OCI-LY3 (cell line): Measurements from ENCODE around the gene PLPPR2.
"Not testable (repeated sequence)": the region's sequence is repeated elsewhere in the genome, so short reads cannot be mapped to it uniquely, and the experiment has no call there.

Source experiments
- H2AFZ ChIP-seq: fragments of 200-600, 300-600 bp; shearing (Covaris generic); 2 replicates; pipeline ENCODE4 v1.6.0; 2014; ENCODE audit warnings: antibody characterized with exemption, low read depth, low read length
- H3K27ac ChIP-seq: fragments of 200-600, 300-600 bp; sonication (generic); 2 replicates; pipeline ENCODE4 v1.5.1; 2014; ENCODE audit warnings: mild to moderate bottlenecking, low read length, moderate library complexity, mixed read lengths
- H3K27me3 ChIP-seq: fragments of 200-600, 300-600 bp; sonication (generic); 2 replicates; pipeline ENCODE4 v1.6.1; 2014; ENCODE audit warnings: low read depth, low read length, mixed read lengths
- H3K36me3 ChIP-seq: fragments of 200-600, 300-600 bp; sonication (generic); replicated peaks from 2 replicates; pipeline ENCODE3; 2014; ENCODE audit warnings: low read depth, low read length, mixed read lengths
- H3K4me1 ChIP-seq: fragments of 300-600, 200-600 bp; sonication (generic); 2 replicates; pipeline ENCODE4 v1.6.1; 2014; ENCODE audit warnings: low read length, mixed read lengths
- H3K4me2 ChIP-seq: fragments of 200-600, 300-600 bp; sonication (generic); 2 replicates; pipeline ENCODE4 v1.6.1; 2014; ENCODE audit warnings: low read length, mixed read lengths
- H3K4me3 ChIP-seq: fragments of 300-600, 200-600 bp; sonication (generic); 2 replicates; pipeline ENCODE4 v1.5.1; 2014; ENCODE audit warnings: antibody characterized with exemption, mild to moderate bottlenecking, low read length, moderate library complexity
- H3K79me2 ChIP-seq: fragments of 300-600, 200-600 bp; shearing (Covaris generic); 2 replicates; pipeline ENCODE4 v1.6.1; 2014; ENCODE audit warnings: mild to moderate bottlenecking, low read length, mixed read lengths
- H3K9ac ChIP-seq: fragments of 300-600, 200-600 bp; shearing (Covaris generic); 2 replicates; pipeline ENCODE4 v1.6.0; 2014; ENCODE audit warnings: mild to moderate bottlenecking, low read length, moderate library complexity
- H3K9me3 ChIP-seq: fragments of 200-600, 300-600 bp; shearing (Covaris generic); 2 replicates; pipeline ENCODE4 v1.6.1; 2014; ENCODE audit warnings: low read length, mixed read lengths; ENCODE audit not compliant: insufficient read depth
- H4K20me1 ChIP-seq: fragments of 200-600, 300-600 bp; sonication (generic); 2 replicates; pipeline ENCODE4 v1.6.1; 2016; ENCODE audit warnings: low read length, mixed read lengths; ENCODE audit not compliant: insufficient read depth
- EZH2phosphoT487 ChIP-seq: fragments of 200-600 bp; shearing (Covaris generic); IDR thresholded peaks from 2 replicates; pipeline ENCODE4 v1.6.1; 2018; ENCODE audit warnings: antibody characterized with exemption, mixed run types, low read depth
- TF ChIP-seq, protein P1 (sequence below): fragments of 200-600, 300-600 bp; sonication (generic); IDR thresholded peaks from 2 replicates; pipeline ENCODE4 v1.5.1; 2014; ENCODE audit warnings: antibody characterized with exemption, low read length, low read depth

The PLPPR2 gene

DNA sequence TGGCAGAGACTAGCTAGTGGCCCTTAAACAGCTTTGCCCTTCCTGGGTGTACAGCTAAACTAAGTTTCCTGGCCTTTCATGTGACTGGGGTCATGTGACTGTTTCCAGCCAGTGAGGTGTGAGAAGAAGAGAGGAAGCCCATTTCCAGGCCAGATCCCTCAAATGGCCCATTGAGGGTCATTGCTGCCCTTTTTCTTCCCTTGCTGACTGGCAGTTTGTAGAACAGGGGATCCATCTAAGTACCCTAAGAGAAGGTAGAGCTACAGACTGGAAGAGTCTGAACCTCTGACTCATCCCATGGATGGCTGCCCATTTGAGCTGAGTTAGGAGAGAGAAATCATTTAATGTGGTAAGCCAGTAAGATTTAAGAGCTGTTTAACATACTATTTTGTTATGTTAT, 22.0 kb downstream of the PLPPR2 start:
- H3K27ac ChIP-seq: 0 out of 2 replicates have a peak overlapping the region, but pooled peaks have one; percentile 4
- H3K27me3 ChIP-seq: no peaks in the 10 kb centered on the region
- peak overlapping the region; percentile 31 for H3K4me2 ChIP-seq
- peaks cover 15% of the 10 kb centered on the region for H3K79me2 ChIP-seq
- TF ChIP-seq, protein P1, sequence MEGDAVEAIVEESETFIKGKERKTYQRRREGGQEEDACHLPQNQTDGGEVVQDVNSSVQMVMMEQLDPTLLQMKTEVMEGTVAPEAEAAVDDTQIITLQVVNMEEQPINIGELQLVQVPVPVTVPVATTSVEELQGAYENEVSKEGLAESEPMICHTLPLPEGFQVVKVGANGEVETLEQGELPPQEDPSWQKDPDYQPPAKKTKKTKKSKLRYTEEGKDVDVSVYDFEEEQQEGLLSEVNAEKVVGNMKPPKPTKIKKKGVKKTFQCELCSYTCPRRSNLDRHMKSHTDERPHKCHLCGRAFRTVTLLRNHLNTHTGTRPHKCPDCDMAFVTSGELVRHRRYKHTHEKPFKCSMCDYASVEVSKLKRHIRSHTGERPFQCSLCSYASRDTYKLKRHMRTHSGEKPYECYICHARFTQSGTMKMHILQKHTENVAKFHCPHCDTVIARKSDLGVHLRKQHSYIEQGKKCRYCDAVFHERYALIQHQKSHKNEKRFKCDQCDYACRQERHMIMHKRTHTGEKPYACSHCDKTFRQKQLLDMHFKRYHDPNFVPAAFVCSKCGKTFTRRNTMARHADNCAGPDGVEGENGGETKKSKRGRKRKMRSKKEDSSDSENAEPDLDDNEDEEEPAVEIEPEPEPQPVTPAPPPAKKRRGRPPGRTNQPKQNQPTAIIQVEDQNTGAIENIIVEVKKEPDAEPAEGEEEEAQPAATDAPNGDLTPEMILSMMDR: no peak
- TF ChIP-seq EZH2phosphoT487: no peak
- peak overlapping the region; percentile 6; the same call in 1 of the 2 replicates for H3K4me3 ChIP-seq
- 0 out of 2 replicates have a peak overlapping the region, but pooled peaks have one; percentile 14 for H2AFZ ChIP-seq
- H4K20me1 ChIP-seq: no peaks in the 10 kb centered on the region
- H3K9ac ChIP-seq: peak overlapping the region; percentile 3; the same call in 1 of the 2 replicates
- peaks cover 34% of the 10 kb centered on the region for H3K4me1 ChIP-seq
- peaks cover 6% of the 10 kb centered on the region for H3K36me3 ChIP-seq
- no peaks in the 10 kb centered on the region for H3K9me3 ChIP-seq

DNA sequence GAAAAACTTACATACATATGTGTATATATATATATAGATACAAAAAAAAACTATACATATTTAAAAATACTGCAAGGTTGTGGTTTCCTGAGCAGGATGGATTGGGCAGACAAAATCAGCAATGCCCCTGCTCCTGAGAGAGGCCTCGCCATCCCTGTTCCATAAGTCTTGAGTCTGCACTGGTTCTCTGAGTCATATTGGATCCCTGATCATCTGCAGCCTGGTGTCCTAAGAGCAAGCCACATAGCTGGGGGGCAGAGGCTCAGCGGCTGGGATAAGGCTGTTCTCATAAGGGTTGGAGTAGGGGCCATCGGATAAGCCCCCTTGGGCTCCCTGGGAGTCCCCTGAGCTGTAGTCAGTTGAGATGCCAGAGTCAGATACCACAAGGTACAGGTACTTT, 22.5 kb downstream of the PLPPR2 start:
- no peaks in the 10 kb centered on the region for H3K27me3 ChIP-seq
- TF ChIP-seq EZH2phosphoT487: no peak
- TF ChIP-seq, protein P1: no peak
- peaks cover 34% of the 10 kb centered on the region for H3K4me1 ChIP-seq
- no peak overlapping the region for H2AFZ ChIP-seq
- H3K27ac ChIP-seq: no peak overlapping the region
- no peak overlapping the region for H3K4me2 ChIP-seq
- no peaks in the 10 kb centered on the region for H3K9me3 ChIP-seq
- peaks cover 6% of the 10 kb centered on the region for H3K36me3 ChIP-seq
- no peaks in the 10 kb centered on the region for H4K20me1 ChIP-seq
- no peak overlapping the region for H3K9ac ChIP-seq
- peaks cover 15% of the 10 kb centered on the region for H3K79me2 ChIP-seq
- H3K4me3 ChIP-seq: no peak overlapping the region

DNA sequence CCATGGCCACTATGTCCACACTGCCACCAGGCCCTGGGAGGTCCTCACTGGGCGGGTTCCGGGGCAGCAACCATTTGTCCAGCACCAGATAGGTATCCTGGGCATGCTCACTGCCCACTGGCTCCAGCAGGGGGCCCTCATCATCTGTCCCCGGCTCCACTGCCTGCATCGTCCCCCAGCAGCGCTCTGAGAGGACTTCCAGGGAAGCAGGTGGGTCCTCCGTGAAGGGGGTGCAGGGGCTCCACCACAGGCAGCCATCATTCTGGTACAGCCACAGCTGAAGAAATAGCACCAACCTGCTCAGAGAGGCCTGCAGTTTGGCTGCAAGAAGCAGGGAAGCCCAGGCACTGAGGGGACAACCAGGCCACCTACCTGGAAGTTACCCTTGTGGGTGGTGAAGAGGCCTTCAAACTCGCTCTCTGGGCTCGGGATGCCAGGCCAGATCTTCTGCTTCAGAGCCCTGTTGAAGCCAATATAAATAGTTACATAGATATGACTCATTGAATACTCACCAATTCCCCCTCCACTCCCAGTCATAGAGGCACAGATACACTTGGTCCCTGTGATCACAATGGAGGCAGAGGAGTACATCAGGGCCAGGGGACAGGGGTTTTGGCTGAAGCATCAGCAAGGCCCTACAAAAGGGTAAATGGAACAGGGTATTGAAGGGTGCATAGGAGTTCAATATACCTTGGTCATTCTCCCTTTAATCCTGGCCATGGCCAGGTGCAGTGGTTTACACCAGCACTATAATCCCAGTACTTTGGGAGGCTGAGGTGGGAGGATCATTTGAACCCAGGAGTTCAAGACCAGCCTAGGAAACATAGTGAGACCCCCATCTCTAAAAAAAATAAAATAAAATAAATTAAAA, 23.3 kb downstream of the PLPPR2 start:
- Histone ChIP-seq H3K9ac (no peak overlapping the region), H3K4me2 (no peak overlapping the region), H3K79me2 (peaks cover 15% of the 10 kb centered on the region), H3K27ac (no peak overlapping the region), H3K4me3 (no peak overlapping the region), H3K9me3 (no peaks in the 10 kb centered on the region), H2AFZ (no peak overlapping the region), H3K27me3 (no peaks in the 10 kb centered on the region), H3K4me1 (peaks cover 31% of the 10 kb centered on the region), H4K20me1 (no peaks in the 10 kb centered on the region), H3K36me3 (peaks cover 6% of the 10 kb centered on the region)
- TF ChIP-seq EZH2phosphoT487: no peak
- TF ChIP-seq, protein P1: peak; percentile 69

DNA sequence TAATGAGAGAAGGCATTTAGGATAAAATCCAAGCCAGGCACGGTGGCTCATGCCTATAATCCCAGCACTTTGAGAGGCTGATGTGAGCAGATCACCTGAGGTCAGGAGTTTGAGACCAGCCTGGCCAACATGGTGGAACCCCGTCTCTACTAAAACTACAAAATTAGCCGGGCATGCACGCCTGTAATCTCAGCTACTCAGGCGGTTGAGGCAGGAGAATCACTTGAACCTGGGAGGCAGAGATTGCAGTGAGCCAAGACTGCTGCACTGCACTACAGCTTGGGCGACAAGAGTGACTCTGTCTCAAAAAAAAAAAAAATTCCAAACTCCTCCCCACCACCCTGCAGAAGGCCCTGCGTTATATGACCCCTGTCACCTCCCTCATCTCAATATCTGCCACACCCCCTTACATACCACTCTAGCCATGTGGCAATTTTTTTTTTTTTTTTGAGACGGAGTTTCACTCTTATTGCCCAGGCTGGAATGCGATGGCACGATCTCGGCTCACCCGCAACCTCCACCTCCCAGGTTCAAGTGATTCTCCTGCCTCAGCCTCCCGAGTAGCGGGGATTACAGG, 24.1 kb downstream of the PLPPR2 start:
- not testable (repeated sequence) for H3K36me3 ChIP-seq, H3K4me3 ChIP-seq, H4K20me1 ChIP-seq, H3K27ac ChIP-seq, H3K9me3 ChIP-seq, H3K27me3 ChIP-seq, H3K9ac ChIP-seq, H3K4me2 ChIP-seq, H2AFZ ChIP-seq
- H3K4me1 ChIP-seq: peaks cover 25% of the 10 kb centered on the region
- H3K79me2 ChIP-seq: peaks cover 15% of the 10 kb centered on the region
